ENCODE results near the gene KDM3B.

GRCh38 chr5:138452720-138453119 lies 100.2 kb downstream of the KDM3B start:
- no peak for TF ChIP-seq POLR2A (IDR thresholded peaks at IDR 0.05)
- TF ChIP-seq CTCF (IDR thresholded peaks at IDR 0.05): no peak

Measured in uterus (tissue), 2 donors.